HG03439 (cell line): ENCODE results near the gene ATF5.
"Not testable (repeated sequence)": the region's sequence is repeated elsewhere in the genome, so short reads cannot be mapped to it uniquely, and the experiment has no call there.

Experiments
- ATAC-seq: cut with Tn5 transposase; IDR thresholded peaks from one replicate; pipeline ENCODE4 v1.9.1; 2021; ENCODE audit warnings: mild to moderate bottlenecking, moderate library complexity; ENCODE audit not compliant: unreplicated experiment

The ATF5 gene

GRCh38 chr19:49940482-49940791 is 11.4 kb downstream of the ATF5 start:
- ATAC-seq, result no peak

GRCh38 chr19:49944567-49944966 is 15.6 kb downstream of the ATF5 start:
- not testable (repeated sequence) for ATAC-seq

- no peak for ATAC-seq
Measured at GRCh38 chr19:49946415-49946814, 17.4 kb downstream of the ATF5 start.

- ATAC-seq, result no peak
Measured at GRCh38 chr19:49949742-49950589, 21.0 kb downstream of the ATF5 start.

- ATAC-seq, result no peak
Measured at GRCh38 chr19:49950590-49950948, 21.6 kb downstream of the ATF5 start.

GRCh38 chr19:49950956-49951526 is 22.0 kb downstream of the ATF5 start:
- no peak for ATAC-seq

- ATAC-seq, result no peak
Measured at GRCh38 chr19:49951806-49952478, 22.9 kb downstream of the ATF5 start.

- no peak for ATAC-seq
Measured at GRCh38 chr19:49952479-49952836, 23.5 kb downstream of the ATF5 start.

- ATAC-seq, result no peak
Measured at GRCh38 chr19:49952906-49953305, 23.9 kb downstream of the ATF5 start.

GRCh38 chr19:49953416-49953815 is 24.4 kb downstream of the ATF5 start:
- no peak for ATAC-seq

GRCh38 chr19:49954092-49954829 is 25.3 kb downstream of the ATF5 start:
- no peak for ATAC-seq

GRCh38 chr19:49954933-49955332 is 25.9 kb downstream of the ATF5 start:
- ATAC-seq, result no peak

GRCh38 chr19:49956115-49956495 is 27.1 kb downstream of the ATF5 start:
- no peak for ATAC-seq

GRCh38 chr19:49957262-49957915 is 28.4 kb downstream of the ATF5 start:
- ATAC-seq, result no peak

GRCh38 chr19:49958144-49958543 is 29.1 kb downstream of the ATF5 start:
- ATAC-seq, result not testable (repeated sequence)

GRCh38 chr19:49958596-49958995 is 29.6 kb downstream of the ATF5 start:
- not testable (repeated sequence) for ATAC-seq

- not testable (repeated sequence) for ATAC-seq
Measured at GRCh38 chr19:49959892-49960291, 30.9 kb downstream of the ATF5 start.

GRCh38 chr19:49960980-49961379 is 32.0 kb downstream of the ATF5 start, which contains the start of gene SIGLEC11:
SIGLEC11 (minus strand) TSS chr19:49961172; CDS start chr19:49961081, 91 bp downstream.
- ATAC-seq, result not testable (repeated sequence)

- ATAC-seq, result no peak
Measured at GRCh38 chr19:49968279-49968922, 39.4 kb downstream of the ATF5 start.

- not testable (repeated sequence) for ATAC-seq
Measured at GRCh38 chr19:49969355-49969754, 40.4 kb downstream of the ATF5 start.
